Activated CD8-positive, alpha-beta memory T cell treated with anti-CD3 and anti-CD28 coated beads, Interleukin-2, amount 50 U/mL, for 48 hours (primary cell): Measurements from ENCODE around the gene ZMYM4.

Experiments
- DNase-seq: peaks from one replicate; pipeline ENCODE4 v3.0.0-alpha.2; 2020

ZMYM4 gene

DNA sequence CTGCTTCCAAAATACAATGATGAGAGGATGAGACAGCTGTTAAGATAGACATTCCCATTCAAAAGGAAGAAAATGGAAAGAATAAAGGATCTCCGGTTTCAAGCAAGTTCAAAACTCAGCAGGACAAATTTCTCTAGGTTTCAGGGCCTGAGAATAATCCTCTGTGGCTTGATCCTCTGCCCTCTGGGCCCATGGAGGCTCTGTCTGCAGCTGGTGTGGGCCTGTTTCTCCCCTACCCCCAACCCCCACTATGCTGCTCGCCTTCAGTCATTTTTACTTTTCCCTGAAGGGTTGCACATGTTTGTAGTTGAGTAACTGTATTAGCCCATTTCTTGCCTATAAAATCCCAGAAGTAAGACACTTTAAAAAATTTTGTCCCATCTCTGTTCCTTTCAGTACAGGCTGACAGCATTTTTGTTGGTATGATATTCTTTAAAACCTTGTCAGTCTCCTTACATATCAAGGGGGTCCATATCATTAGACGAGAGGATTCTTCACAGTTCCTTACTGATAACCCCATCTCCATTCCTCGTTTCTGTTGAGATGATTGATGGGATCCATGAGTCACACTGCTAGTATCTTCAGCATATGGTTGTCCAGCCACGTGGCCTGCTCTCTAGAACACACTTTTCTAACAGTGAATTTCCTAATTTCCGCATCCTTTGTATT lies 10.5 kb downstream of the ZMYM4 start:
- no peak for DNase-seq

DNA sequence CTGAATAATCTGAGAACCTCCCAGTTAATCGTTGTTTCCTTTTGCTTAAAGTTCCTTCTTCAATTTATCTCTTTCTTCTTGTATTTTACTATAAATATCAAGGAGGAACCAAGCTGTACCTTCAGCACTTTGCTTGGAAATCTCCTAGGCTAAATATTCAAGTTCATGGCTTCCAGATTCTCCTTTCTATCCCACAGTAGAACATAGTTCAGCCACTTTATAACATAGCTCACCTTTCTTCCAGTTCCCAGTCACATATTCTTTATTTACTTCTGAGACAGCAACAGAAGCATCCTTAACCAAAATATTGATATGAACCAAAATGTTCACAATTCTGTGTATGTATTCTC lies 11.0 kb downstream of the ZMYM4 start:
- no peak for DNase-seq

- DNase-seq = no peak
These were observed 11.5 kb downstream of the ZMYM4 start for GRCh38 chr1:35280006-35280405.

DNA sequence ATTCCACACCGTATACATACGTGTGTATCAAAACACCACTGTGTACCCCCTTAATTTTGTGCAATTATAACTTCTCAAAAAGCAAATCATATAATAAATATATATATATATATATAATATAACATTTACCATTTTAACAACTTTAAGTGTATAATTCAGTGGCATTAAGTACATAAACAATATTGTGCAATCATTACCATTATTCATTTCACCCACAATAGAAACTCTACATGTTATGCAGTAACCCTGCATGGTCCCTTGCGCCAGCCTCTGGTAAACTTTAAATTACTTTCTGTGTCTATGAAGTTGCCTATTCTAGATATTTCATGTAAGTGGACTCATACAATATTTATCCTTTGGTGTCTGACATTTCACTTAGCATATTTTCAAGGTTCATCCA lies 13.1 kb downstream of the ZMYM4 start:
- no peak for DNase-seq

DNA sequence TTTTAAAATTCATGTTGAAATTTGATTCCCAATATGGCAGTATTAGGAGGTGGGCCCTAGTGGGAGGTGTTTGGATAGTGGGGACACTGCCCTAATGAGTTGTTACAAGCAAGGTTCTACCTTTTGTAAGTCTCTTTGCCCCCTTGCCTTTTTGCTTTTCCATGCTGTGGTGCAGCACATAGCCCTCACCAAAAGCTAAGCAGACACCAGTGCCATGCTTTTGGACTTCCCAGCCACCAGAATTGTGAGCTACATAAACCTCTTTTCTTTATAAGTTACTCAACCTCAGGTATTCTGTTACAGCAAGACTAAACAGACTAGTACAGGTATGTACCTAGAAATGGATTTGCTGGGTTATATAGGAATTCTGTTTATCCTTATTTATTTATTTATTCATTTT lies 13.7 kb downstream of the ZMYM4 start:
- DNase-seq = no peak

- DNase-seq = no peak
These were observed 16.3 kb downstream of the ZMYM4 start for GRCh38 chr1:35284852-35285251.

DNA sequence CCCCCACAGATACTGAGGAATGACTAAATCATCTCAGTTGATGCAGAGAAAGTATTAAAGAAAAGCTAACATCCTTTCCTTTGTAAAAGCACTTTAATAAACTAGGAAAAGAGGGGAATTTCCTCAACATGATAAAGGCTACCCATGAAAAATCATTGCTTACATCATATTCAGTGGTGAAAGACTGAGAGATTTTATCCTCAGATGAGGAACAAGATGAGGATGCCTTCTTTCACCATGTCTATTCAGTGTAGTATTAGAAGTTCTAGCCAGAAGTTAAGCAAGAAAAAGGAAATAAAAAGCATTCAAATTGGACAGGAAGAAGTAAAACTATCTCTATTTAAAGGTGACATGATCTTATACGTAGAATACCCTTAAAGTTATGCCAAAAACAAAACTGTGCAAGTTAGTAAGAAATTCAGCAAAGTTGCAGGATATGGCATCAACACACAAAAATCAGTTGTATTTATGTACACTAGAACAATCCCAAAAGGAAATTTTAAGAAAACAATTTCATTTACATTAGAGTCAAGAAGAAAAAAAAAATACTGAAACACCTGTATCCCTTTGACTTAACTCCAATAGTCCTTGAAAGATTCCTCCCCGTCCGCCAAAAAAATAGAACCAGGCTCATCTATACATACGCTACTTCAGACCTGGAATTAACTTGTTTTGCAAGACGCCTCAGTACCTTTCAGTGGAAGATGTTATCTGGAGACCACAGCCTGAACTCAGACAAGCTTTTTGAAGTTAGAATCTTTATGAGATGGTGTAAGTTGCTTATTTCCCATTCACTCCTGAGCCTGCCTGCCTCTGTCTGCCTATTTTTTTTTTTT lies 17.5 kb downstream of the ZMYM4 start:
- no peak for DNase-seq

GRCh38 chr1:35287807-35288640 lies 19.5 kb downstream of the ZMYM4 start:
- DNase-seq = no peak

GRCh38 chr1:35288761-35289160 lies 20.3 kb downstream of the ZMYM4 start:
- DNase-seq = no peak

DNA sequence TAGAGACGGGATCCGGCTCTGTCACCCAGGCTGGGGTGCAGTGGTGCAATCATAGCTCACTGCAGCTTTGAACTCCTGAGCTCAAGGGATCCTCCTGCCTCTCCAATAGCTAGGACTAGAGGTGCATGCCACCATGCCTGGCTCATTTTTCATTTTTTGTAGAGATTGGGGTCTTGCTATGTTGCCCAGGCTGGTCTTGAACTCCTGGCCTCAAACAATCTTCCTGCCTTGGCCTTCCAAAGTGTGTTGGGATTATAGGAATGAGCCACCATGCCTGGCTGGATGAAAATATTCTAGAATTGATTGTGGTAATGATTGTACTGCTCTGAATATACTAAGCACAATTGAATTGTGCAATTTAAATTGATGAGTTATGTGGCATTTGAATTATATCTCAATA lies 21.9 kb downstream of the ZMYM4 start:
- no peak for DNase-seq

DNA sequence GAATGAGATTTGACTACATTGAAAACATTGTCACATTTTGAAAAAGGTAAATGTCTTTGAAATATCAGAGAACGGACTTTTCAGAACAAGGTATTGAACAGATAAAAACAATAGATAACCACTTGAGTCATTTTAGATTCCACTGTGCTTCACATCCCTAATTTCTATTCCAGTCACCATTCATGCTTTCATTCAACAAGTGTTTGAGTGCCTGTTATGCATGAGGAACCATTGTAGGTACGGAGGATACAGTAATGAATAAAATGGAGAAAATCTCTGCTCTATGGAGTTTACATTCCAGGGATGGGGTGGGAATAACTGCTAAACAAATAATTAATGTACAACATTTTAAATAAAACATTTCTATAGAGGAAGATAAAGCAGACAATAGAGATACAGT lies 26.3 kb downstream of the ZMYM4 start:
- DNase-seq = no peak

- no peak for DNase-seq
These were observed 29.4 kb downstream of the ZMYM4 start for GRCh38 chr1:35297886-35298285.

GRCh38 chr1:35298464-35298863 lies 30.0 kb downstream of the ZMYM4 start:
- DNase-seq = no peak

GRCh38 chr1:35300376-35300775 lies 31.9 kb downstream of the ZMYM4 start:
- DNase-seq = no peak

DNA sequence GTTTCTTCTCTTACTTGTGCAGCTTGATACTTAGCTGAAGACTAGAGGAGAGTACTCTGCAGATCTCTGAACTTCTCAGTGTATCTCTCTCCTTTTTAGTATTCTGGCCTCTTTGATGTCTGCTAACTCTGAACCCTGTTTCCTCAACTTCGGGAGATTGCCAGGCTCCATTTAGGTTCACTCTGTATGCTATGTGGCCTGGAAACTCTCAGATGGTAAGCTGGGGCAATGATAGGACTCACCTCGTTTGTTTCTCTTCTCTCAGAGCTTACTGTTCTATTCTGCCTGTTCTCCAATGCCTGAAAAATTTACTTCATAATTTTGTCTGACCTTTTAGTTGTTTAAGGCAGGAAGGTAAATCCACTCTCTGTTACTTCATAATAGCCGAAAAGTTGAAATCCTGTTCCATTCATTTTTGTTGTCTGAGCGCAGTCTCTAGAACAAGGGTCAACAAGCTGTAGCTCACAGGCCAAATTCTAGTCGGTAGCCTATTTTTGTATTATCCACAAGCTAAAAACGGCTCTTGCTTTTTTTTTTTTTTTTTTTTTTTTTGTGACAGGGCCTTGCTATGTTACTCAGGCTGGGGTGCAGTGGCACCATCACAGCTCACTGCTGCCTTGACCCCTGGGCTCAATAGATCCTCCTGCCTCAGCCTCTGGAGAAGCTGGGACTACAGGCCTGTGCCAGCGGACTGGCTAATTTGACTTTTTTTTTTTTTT lies 33.3 kb downstream of the ZMYM4 start:
- no peak for DNase-seq

GRCh38 chr1:35305383-35305782 lies 36.9 kb downstream of the ZMYM4 start:
- DNase-seq = no peak

- DNase-seq = no peak
These were observed 47.1 kb downstream of the ZMYM4 start for GRCh38 chr1:35315649-35316048.

GRCh38 chr1:35316264-35316663 lies 47.8 kb downstream of the ZMYM4 start:
- no peak for DNase-seq

GRCh38 chr1:35319988-35320713 lies 51.6 kb downstream of the ZMYM4 start:
- no peak for DNase-seq

- DNase-seq = no peak
These were observed 52.4 kb downstream of the ZMYM4 start for GRCh38 chr1:35320937-35321336.

GRCh38 chr1:35324486-35324885 lies 56.0 kb downstream of the ZMYM4 start:
- no peak for DNase-seq

GRCh38 chr1:35326246-35326866 lies 57.8 kb downstream of the ZMYM4 start:
- no peak for DNase-seq
